Stimulated activated CD8-positive, alpha-beta memory T cell treated with anti-CD3 and anti-CD28 coated beads, Interleukin-7, amount 100 ng/mL, for 4 hours (primary cell): ENCODE results near the gene PROKR2.

Experiments
- DNase-seq, 2 donors: peaks; one replicate each; pipeline ENCODE4 v3.0.0-alpha.2; 2020; ENCODE audit warnings: low read depth in 2 of 2

PROKR2 gene

DNA sequence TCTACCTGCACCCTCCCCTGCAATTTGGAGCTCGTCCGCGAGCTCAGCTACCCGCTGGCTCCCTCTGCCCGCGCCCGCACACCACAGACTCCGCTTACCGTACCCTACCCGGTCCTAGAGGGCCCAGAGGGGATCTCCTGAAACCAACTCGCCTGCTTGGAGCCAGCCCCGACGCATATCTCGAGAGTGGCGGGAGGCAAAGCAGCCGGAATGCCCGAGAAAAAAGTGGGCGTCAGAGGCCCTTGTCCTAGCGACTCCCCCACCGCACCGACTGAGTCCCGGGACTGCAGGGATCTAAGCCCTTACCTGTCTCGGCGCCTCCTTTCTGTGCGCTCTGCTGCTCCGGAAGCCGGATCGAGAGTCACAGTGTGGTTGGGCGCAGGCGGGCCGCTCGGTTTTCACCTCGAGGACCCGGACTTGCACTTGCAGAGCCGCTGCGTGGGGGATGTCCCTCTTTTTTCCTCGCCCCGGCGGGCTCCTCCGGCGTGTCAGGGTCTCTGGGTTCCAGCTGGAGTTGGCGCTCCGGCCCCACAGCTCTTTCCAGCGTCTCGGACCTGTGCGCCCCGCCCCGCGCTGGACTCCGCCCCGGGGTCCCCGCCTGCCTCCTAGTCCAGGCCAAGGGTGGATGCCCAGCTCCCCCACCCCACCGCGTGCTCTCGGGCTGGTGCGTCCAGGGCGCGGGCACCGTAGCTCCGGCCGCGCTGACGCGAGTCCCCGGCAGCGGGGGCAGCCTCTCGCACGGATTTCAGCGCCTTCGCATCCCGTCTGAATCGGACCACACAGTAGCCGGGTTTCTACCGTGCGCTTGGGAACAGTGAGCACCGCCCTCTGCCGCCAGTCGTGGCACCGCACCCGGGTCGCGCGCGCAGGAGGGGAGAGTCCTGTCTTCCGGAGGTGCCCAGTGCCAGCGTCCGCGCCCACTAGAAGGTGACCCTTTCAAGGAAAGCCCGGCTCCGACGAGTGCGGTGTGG is at the start of gene PROKR2:
Gene PROKR2, minus strand, starts transcription at position 767 of the 971 bp plus-strand sequence. CDS start 2,585 bp downstream, outside the sequence.
- no peak for DNase-seq

DNA sequence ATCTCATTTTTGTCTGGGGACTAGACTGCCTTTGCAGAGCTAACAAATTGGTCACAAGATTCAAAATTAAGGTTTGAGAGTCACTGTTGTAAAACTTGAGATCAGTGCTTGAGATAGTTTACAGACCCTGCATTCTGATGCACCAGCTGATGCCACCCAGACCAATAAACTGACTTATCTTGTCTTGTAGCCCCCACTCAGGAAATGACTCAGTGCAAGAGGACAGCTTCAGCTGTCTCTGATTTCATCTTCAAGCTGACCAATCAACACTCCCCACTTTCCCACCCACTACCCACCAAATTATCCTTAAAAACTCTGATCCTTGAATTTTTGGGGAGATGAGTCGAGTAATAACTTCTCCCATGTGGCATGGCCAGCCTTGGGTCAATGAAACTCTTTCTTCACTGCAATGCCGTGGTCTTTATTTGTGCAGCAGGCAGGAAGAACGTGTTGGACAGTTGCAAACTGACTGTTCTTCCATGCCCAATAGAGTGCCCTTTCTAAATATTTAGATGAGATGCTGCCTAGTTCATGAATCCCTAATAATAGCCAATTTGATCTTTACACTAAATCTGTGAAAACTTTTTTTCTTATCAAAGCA is 48.3 kb upstream of the PROKR2 start:
- no peak for DNase-seq

DNA sequence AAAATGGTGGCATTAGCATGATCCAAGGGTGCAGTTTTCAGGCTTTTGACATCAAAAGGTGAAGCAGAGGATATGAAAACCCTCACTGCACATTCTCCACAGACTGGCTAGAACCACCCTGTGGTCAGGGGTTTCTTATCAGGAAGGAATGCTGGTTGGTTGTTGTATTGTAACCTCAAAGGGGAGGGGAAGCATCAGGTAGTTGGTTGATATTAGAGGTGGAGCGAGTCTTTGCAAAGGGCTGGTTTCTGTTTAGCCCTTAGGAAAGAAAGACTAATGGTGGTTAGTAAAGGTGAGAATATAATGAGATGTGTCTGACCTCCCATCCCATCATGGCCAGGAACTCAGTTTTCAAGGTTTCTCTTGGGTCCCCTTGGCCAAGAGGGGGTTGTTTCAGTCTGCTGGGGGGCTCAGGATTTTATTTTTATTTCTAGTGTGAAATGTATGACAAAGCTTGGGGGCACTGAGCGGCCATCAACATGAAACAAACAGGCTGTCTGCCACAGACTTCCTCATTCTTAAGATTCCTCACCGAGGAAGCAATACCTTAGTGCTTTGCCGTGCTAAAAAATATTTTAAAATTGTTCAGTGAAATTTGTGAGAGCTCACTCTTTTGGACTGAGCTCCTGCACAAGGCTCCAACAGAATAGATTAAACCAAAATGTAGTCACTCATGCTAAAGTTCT is 47.5 kb upstream of the PROKR2 start:
- no peak for DNase-seq

DNA sequence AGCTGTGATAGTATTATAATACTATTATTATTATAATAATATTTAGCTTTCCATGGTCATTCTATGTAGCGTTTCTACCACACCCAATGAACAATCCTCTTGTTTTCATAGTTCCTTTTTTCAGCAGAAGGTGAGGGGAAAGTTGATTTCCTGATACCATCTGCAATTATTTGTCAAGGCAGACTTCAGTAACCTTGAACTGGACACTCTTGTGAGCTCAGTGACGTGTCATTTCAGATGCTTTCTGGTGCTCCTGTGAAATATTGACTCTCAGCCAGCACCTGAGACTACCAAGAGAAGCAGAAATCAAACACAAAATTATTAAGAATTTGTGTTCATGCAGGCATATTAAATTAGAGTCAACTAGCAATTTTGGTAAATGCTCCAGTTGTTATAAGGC is 46.0 kb upstream of the PROKR2 start:
- no peak for DNase-seq

DNA sequence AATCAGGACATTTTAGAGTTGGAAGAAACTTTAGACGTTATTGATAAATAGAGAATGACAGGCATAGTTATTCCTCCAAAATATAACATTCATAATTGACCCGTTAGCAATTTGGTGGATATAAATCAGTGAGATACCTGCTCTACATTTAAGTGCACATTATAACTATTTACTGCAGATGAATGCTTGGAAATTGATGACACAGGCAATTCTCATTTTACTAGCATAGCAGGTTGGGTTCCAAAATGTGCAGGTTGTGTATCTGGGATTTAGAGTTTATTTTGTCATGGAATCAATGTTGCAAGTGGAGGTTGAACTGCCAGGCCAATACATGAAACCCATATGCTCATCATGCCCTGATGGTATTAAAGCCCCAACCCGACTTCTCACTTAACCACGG is 44.4 kb upstream of the PROKR2 start:
- no peak for DNase-seq

DNA sequence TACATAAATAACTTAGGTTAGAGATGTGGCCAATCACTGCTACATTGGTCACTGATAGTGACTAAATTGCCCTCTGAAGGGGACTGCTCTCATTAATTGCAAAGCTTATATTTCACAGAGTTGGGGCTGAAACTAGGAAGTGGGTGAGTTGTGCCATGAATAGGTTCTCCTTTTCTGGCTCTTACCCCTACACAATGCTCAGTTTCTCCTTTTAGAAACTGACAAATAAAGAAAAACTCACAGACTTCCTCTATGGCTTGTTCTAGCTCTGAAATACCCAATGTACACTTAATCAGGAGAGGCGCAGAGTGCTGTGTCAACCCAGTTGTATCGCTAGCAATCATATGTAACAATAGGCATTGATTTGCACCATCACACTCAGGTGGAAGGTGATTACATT is 41.2 kb upstream of the PROKR2 start:
- no peak for DNase-seq

DNA sequence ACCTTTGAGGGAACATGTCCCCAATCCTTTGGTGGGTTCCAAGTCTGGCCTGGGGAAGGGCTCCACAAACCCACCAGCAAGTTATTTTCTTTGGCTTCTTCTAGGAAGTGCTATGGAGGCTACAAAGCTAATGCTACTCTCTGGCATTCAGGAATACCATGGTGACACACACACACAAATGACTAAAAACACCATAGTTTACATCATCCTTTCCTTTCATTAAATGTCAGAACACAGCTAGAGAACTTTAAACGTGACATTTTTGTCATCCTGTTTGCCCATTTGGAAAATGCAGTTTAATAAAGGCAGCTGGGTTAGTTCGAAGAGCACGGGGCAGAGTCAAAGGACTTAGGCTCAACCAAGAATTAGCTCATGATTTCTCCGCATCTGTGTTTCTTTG is 40.2 kb upstream of the PROKR2 start:
- no peak for DNase-seq

DNA sequence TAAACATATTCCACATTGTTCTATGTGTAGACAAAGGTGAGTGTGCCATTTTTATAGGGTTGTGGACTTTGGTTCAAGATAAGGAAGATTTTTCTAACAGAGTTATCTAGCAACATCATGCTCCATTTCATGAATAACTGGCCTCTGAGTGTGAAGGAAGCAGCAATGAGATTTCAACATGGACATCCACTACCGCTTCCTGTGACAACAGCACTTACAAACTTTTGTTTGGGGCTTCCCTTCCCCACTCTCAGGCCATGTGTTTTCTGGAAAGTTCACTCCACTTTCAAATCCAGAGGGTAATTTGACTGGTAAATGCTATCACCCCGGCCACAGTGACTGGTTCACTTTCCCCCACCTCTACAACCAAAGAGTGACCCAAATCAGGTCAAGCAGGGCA is 38.1 kb upstream of the PROKR2 start:
- no peak for DNase-seq

DNA sequence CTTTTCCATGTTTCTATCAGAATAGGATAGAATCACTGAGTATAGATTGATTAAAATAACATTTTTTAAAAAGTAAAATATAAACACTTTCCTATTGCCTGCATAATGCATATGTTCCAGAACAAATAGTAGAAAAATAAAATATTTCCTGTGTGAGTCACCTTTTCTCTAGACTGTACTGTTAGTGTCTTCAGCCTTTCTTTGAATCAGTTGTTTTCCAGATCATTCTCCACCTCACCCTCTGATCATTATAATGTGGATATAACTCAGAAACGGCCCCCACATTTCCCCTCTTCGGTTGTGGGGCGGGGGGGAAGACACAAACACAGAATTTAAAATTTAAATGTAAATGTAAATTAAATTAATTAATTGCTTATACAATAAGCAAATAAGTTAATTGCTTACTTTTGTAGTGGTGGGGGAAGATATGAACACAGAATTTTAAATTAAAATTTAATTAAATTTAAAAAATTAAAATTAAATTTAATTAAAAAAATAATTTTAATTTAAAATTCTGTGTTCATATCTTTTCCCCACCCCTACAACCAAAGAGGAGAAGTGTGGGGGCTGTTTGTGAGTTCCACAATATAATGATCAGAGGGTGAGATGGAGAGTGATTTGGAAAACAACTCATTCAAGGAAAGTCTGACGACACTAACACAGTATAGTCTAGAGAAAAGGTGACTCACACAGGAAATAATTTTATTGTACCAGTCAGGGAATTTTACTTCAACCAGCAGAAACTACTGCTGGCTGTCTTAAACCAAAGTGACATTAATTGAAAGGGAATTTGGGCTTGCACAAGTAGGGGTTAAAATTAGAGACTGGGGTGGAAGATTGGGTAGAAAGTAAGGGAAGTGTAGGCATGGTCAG is 37.1 kb upstream of the PROKR2 start:
- DNase-seq = no peak

DNA sequence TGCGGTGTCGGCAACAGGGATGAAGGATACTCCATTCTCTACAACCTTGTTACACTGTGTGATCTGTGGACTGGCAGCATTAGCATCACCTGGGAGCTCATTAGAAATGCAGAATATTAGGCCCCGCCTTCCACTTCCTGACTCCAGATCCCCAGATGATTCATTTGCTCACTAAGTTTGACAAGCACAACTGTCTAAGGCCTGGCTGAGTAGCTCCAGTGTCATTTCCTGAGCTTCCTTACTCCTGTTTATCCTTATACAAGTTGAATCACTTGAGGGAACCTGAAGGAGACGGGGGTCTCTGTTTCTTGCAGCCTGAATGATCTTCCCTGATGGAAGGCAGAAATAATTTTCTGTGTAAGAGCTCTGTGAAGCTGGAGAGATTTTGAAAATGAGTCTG is 32.7 kb upstream of the PROKR2 start:
- no peak for DNase-seq

DNA sequence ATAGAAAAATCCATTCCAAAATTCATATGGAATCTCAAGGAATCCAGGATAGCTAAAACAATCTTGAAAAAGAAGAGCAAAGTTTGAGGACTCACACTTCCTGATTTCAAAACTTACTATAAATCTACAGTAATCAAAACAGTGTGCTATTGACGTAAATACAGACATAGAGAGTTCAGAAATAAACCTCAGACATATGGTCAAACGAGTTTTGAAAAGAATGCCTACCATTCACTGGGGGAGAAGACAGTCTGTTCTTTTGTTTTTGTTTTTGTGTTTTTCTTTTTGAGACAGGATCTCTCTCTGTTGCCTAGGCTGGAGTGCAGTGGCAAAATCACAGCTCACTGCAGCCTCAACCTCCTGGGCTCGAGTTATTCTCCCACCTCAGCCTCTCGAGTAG is 25.3 kb upstream of the PROKR2 start:
- no peak for DNase-seq

DNA sequence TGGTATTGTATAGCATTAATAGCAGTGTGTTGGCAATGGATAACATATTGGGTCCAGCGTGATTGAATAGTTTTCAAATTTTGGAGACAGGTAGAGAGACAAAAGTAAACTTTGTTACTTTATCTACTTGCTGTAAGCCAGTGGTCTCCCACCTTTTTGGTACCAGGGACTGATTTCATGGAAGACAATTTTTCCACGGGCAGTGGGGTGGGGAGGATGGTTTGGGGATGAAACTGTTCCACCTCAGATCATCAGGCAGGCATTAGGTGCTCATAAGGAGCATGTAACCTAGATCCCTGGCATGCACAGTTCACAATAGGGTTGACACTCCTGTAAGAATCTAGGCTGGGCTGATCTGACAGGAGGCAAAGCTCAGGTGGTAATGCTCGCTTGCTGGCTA is 14.6 kb upstream of the PROKR2 start:
- DNase-seq = no peak

DNA sequence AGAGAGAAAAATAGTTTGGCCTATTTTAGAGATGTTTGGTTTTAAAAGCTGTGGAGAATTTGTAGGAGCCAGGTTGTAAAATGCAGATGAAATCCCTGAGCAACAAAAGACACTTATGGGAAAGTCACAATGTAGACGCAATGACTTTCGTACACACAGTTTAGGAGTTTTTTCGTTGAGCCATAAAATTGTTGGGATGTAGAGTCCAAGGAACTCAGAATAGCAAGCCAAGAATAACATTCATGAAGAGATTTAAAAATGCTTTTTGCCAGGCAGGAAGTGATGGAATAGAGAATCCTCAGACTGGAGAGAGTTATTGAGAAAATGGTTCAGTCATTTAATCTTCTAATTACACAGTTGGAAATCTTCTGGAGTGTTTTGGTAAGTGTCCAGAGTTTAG is 11.5 kb upstream of the PROKR2 start:
- DNase-seq = no peak

DNA sequence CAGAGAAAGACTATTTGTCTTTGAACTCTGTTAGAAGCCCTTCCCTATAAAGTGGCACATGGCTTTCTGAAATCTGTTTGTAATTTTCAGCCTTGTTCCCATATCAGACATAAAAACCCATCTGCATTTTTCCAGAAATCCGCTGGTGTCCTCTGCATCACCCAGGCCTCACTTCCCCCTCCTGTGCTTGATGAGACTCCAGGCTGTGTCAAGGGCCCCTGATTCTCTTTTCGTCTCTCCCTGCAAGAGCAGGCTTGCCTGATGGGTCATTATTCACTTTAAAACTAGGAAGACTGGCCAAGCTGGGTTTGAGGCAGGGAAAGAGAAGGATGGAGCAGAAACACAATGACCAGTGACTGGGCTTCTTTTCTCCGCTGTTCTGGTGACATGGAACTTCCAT is 10.6 kb upstream of the PROKR2 start:
- no peak for DNase-seq

DNA sequence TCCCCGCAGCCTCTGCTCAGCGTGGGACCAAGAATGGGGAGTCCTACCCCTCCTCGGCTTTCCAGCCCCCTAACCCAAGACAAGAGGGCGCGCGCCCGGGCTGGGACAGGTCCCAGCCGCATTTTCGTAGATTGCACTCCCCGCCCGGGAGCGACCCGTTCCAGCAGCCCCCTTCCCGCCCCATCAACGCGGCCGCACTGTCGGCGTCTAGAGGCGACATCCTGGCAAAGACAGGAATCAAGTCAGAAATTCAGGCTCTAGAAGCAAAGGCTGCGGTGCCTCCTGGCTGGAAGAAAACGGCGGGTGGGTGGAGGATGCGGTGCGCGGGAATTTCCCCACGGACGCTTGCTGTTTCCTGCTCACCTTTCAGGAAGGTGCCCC is 957 bp downstream of the PROKR2 start:
- DNase-seq = no peak

DNA sequence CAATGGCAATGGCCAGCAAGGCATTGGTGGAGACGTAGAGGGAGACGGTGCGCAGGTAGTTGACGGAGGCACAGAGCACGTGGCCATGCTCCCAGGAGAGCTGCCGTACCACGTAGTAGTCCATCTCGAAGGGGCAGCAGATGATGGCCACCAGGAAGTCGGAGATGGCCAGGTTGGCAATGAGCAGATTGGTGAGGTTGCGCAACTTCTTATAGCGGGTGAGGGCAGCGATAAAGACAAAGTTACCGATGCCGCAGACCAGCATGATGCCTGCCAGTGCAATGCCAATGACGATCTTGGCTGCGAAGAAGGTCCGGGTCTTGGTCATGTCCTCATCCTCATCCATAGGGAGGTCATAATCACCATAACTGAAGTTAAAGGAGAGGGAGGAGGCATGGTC is 2.8 kb downstream of the PROKR2 start:
- no peak for DNase-seq

DNA sequence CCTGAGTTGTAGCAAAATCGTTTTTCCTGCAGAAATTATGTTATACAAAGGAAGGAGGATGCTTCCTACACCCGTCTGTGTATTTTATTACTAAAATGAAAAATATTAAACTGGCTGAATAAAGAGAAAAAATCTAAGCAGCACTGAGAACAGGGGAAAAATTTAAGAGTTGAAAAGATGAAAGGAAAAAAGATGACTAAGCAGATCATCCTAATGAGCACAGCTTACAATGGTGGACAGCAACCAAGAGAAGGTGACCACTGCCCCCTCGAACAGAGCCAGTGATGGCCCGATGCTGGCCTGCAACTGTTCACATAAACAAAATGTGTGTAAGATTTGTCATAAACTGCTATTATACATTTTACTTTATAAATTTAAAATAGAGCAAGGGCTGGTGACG is 4.2 kb downstream of the PROKR2 start:
- DNase-seq = no peak

DNA sequence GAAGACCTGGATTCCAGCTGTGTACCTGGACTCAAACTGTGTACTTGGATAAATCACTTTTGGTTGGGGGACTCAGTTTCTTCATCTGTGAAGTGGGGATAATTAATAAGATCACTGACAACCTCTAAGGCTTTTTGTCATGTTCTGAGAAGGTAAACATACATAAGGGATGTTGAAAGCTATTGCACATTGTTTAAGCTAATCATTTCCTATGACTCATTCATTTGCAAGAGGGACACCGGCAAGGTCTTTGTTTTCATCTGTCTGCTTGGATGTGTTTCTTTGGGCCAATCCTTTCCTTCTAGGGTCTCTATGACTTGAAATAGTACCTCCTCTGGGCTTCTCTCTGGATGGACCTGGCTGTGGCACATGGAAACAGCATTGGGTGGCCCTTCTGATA is 6.8 kb downstream of the PROKR2 start:
- DNase-seq = no peak

DNA sequence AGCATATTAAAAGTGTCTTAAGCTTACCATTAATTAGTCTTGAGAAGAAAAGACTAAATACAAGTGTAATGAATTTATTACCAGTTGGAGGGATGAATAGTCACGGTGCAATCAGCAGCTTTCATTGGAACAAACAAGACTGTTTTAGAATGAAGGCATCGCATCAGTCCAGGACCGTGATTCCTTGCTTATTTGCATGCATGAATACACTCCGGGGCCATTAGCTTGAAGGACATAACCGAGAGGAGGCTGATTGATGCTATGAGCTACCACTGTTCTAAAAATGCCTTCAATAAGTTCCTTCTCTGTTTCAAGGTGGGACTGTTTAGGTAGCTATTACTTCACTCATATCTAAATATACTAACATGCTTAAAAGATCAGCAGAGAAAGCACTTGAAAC is 17.9 kb downstream of the PROKR2 start:
- DNase-seq = no peak

DNA sequence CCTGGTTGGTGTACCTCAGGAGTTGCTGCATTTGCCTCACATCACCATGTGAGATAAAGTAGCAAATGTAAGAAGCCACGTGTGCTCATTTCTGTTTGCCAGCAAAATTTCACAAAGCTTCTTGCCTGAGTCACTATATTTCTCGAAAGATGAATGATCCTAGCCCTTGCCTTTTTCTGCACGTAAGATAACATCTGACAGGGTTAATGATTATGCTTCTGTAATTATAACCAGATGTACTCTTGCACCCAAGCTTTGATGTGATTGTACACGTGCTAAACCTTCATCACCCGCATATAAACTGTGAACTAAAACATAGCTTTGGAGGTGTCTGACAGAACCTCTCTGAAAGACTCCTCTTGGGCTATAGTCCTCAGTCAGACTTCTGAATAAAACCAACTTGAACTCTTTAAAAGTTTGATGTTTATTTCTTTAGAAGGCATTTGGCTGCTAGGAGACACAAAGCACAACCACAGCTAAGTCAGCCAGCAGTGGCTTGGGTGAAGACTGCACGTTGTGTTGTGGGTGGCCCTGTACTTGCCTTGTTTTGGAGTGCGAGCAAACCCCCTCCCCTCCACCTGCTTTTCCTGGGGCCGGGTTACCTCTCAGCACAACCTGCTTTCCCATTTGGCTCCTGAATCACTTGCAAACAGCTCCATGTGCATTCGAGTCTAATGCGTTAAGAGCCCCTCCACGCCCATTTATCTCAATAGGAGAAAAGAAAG is 19.3 kb downstream of the PROKR2 start:
- no peak for DNase-seq

DNA sequence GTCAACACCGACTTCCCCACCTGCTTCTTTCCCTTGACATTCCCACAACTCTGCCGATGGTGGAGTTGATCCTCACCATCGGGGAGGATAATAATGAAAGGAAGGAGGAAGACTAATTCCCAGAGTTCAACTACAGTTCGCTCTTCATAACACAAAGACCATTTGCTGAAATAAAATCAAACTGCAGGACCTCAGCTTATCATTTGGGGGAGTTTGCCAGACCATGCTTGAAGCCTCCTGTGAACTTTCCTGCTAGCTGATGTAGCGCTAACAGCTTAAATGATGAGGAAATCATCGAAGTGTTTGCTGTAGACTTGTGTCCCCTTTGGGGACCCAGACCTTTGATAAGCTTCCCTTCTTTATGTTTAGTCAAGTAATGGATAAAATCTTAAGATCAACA is 26.2 kb downstream of the PROKR2 start:
- DNase-seq = no peak
